ENCODE measurements around the gene DNAH3.
"Not testable (repeated sequence)": the region's sequence is repeated elsewhere in the genome, so short reads cannot be mapped to it uniquely, and the experiment has no call there.

DNAH3 gene

GRCh38 chr16:21081329-21081728, 69.3 kb downstream of the DNAH3 start:
- TF ChIP-seq EZH2 (IDR thresholded peaks at IDR 0.05), result no peak
- no peak for TF ChIP-seq POLR2AphosphoS5 (IDR thresholded peaks at IDR 0.05; ENCODE audit: borderline replicate concordance, low read depth, low read length)
- no peak for TF ChIP-seq FOXP2 (optimal IDR thresholded peaks at IDR 0.05; ENCODE audit: control extremely low read depth, extremely low read length, insufficient read depth)
- H3K4me3 ChIP-seq, result no peak overlapping the region
- H3K9me3 ChIP-seq (ENCODE audit: low read depth, low read length), result no peaks in the 10 kb centered on the region
- H3K9ac ChIP-seq (ENCODE audit: insufficient read length), result no peak overlapping the region
- no peaks in the 10 kb centered on the region for H3K36me3 ChIP-seq (ENCODE audit: insufficient read depth, low read length)
- DNase-seq (ENCODE audit: low read depth, low spot score), result no peak
- no peak overlapping the region for H3K27ac ChIP-seq

GRCh38 chr16:21078563-21078962, 72.1 kb downstream of the DNAH3 start:
- H3K9ac ChIP-seq (ENCODE audit: insufficient read length), result no peak overlapping the region
- no peak overlapping the region for H3K27ac ChIP-seq
- H3K4me3 ChIP-seq, result no peak overlapping the region
- DNase-seq (ENCODE audit: low read depth, low spot score), result no peak
- TF ChIP-seq POLR2AphosphoS5 (IDR thresholded peaks at IDR 0.05; ENCODE audit: borderline replicate concordance, low read depth, low read length) (no peak), FOXP2 (optimal IDR thresholded peaks at IDR 0.05; ENCODE audit: control extremely low read depth, extremely low read length, insufficient read depth) (no peak), EZH2 (IDR thresholded peaks at IDR 0.05) (no peak)
- H3K9me3 ChIP-seq (ENCODE audit: low read depth, low read length), result no peaks in the 10 kb centered on the region
- H3K36me3 ChIP-seq (ENCODE audit: insufficient read depth, low read length), result no peaks in the 10 kb centered on the region

DNA sequence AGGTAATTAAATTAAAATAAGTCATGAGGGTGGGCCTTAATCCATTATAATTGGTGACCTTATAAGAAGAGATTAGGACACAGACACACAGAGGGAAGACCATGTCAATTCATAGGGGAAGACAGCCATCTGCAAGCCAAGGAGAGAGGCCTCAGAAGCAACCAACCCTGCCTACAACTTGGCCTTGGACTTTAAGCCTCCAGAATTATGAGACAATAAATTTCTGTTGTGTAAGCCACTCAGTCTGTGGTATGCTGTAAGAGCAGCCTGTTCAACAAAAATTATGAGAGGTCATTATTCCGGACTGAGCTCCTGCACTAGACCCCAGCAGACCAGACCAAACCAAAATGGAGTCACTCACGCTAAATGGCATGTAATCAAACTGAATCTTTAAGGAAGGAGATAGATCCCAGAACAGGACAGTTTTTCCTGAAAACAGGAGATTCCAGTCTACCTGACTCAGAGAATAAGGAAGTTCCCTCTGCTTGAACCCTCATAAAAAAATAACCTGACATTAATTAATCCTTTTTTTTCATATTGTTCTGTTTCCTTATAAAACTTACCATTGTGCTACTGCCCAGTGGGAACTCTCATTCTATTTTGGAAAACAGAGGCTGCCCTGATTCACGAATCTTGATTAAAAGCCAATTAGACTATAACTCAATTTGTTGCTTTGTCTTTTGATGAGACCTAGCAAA, 74.3 kb downstream of the DNAH3 start:
- no peak overlapping the region for H3K27ac ChIP-seq
- H3K9me3 ChIP-seq (ENCODE audit: low read depth, low read length), result no peaks in the 10 kb centered on the region
- no peak for DNase-seq (ENCODE audit: low read depth, low spot score)
- no peak overlapping the region for H3K4me3 ChIP-seq
- no peak overlapping the region for H3K9ac ChIP-seq (ENCODE audit: insufficient read length)
- TF ChIP-seq FOXP2 (optimal IDR thresholded peaks at IDR 0.05; ENCODE audit: control extremely low read depth, extremely low read length, insufficient read depth) (no peak), EZH2 (IDR thresholded peaks at IDR 0.05) (no peak), POLR2AphosphoS5 (IDR thresholded peaks at IDR 0.05; ENCODE audit: borderline replicate concordance, low read depth, low read length) (no peak)
- H3K36me3 ChIP-seq (ENCODE audit: insufficient read depth, low read length), result no peaks in the 10 kb centered on the region

DNA sequence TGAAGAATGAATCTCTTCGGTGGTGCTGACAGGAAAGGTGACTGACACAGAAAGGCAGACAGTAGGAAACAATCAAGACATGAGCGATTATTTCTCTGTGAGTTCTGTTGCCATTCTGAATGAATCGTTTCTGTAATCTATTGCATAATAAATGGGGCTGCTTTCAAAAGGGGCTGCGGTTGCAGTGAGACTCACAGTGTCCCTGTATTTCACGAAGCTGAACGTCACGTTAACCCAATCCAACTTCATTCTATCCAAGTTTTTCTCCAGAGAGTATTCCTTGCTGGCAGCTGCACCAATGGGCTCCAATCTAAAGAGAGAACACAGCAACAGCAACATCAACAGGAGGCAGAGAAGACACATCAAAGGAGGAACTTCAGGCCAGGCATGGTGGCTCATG, 75.4 kb downstream of the DNAH3 start:
- no peak overlapping the region for H3K9ac ChIP-seq (ENCODE audit: insufficient read length)
- H3K36me3 ChIP-seq (ENCODE audit: insufficient read depth, low read length), result no peaks in the 10 kb centered on the region
- no peak overlapping the region for H3K4me3 ChIP-seq
- no peak overlapping the region for H3K27ac ChIP-seq
- TF ChIP-seq FOXP2 (optimal IDR thresholded peaks at IDR 0.05; ENCODE audit: control extremely low read depth, extremely low read length, insufficient read depth), result no peak
- TF ChIP-seq POLR2AphosphoS5 (IDR thresholded peaks at IDR 0.05; ENCODE audit: borderline replicate concordance, low read depth, low read length), result no peak
- TF ChIP-seq EZH2 (IDR thresholded peaks at IDR 0.05), result no peak
- DNase-seq (ENCODE audit: low read depth, low spot score), result no peak
- no peaks in the 10 kb centered on the region for H3K9me3 ChIP-seq (ENCODE audit: low read depth, low read length)

- Histone ChIP-seq H3K9ac (ENCODE audit: insufficient read length) (no peak overlapping the region), H3K9me3 (ENCODE audit: low read depth, low read length) (no peaks in the 10 kb centered on the region), H3K4me3 (no peak overlapping the region), H3K36me3 (ENCODE audit: insufficient read depth, low read length) (no peaks in the 10 kb centered on the region), H3K27ac (no peak overlapping the region)
- no peak for DNase-seq (ENCODE audit: low read depth, low spot score)
- TF ChIP-seq POLR2AphosphoS5 (IDR thresholded peaks at IDR 0.05; ENCODE audit: borderline replicate concordance, low read depth, low read length) (no peak), EZH2 (IDR thresholded peaks at IDR 0.05) (no peak), FOXP2 (optimal IDR thresholded peaks at IDR 0.05; ENCODE audit: control extremely low read depth, extremely low read length, insufficient read depth) (no peak)
Measured at GRCh38 chr16:21072976-21073375, 77.7 kb downstream of the DNAH3 start.

DNA sequence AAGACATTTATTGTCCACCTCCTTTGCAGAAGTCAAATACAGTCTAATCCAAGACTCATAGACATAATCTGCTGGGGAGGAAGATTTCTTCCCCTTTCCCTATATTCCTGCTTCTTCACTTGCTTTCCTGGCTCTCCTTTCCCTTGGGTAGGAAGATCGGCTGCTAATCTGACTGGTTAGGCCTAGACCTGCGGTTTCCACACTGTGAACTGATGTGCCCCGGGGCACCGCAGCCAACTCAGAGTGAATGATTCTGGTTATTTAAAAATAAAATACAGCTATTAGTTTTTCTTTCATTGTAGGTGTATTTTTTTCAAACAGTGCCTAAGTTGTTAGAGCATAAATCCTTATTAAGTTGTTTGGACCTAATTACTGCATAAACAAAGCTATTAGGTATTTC, 78.9 kb downstream of the DNAH3 start:
- Histone ChIP-seq H3K36me3 (ENCODE audit: insufficient read depth, low read length) (no peaks in the 10 kb centered on the region), H3K4me3 (no peak overlapping the region), H3K9ac (ENCODE audit: insufficient read length) (no peak overlapping the region), H3K27ac (no peak overlapping the region), H3K9me3 (ENCODE audit: low read depth, low read length) (no peaks in the 10 kb centered on the region)
- TF ChIP-seq FOXP2 (optimal IDR thresholded peaks at IDR 0.05; ENCODE audit: control extremely low read depth, extremely low read length, insufficient read depth), result no peak
- no peak for TF ChIP-seq POLR2AphosphoS5 (IDR thresholded peaks at IDR 0.05; ENCODE audit: borderline replicate concordance, low read depth, low read length)
- no peak for TF ChIP-seq EZH2 (IDR thresholded peaks at IDR 0.05)
- DNase-seq (ENCODE audit: low read depth, low spot score), result no peak

DNA sequence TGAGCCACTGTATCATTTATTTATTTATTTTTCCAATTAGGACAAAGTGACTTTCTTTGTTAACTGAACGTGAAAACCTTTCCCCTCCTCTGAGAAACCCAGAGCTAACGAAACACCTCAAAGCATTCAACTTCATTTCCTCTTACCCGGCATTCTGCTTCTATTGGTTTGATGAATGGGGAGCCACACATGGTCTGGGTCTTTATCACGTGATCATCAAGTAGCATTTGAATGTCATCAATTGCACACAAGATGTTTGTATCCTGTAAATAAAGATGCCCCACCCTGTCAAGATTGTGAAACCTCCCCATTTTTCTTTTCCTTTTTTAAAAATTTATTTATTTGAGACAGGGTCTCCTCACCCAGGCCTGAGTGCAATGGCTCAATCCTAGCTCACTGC, 80.1 kb downstream of the DNAH3 start:
- TF ChIP-seq FOXP2 (optimal IDR thresholded peaks at IDR 0.05; ENCODE audit: control extremely low read depth, extremely low read length, insufficient read depth) (no peak), EZH2 (IDR thresholded peaks at IDR 0.05) (no peak), POLR2AphosphoS5 (IDR thresholded peaks at IDR 0.05; ENCODE audit: borderline replicate concordance, low read depth, low read length) (no peak)
- no peak overlapping the region for H3K9ac ChIP-seq (ENCODE audit: insufficient read length)
- H3K9me3 ChIP-seq (ENCODE audit: low read depth, low read length), result no peaks in the 10 kb centered on the region
- H3K27ac ChIP-seq, result no peak overlapping the region
- no peaks in the 10 kb centered on the region for H3K36me3 ChIP-seq (ENCODE audit: insufficient read depth, low read length)
- DNase-seq (ENCODE audit: low read depth, low spot score), result no peak
- H3K4me3 ChIP-seq, result no peak overlapping the region

DNA sequence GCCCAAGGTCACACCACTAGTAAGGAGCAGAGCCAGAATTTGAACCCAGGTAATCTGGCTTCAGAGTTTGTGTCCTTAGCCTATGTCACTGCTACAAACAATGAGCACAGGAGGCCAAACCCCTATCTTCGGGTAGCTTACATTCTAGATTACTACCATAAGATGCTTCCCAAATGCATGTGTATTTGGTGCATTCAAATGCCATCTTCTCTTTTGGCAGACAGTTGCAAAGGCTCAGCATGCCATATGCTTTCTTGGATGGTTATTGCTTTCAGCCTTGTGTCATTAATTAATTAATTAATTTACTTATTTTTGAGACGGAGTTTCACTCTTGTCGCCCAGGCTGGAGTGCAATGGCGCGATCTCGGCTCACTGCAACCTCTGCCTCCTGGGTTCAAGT, 80.7 kb downstream of the DNAH3 start:
- Histone ChIP-seq H3K9ac (ENCODE audit: insufficient read length) (no peak overlapping the region), H3K4me3 (no peak overlapping the region), H3K27ac (no peak overlapping the region), H3K36me3 (ENCODE audit: insufficient read depth, low read length) (no peaks in the 10 kb centered on the region), H3K9me3 (ENCODE audit: low read depth, low read length) (no peaks in the 10 kb centered on the region)
- no peak for TF ChIP-seq POLR2AphosphoS5 (IDR thresholded peaks at IDR 0.05; ENCODE audit: borderline replicate concordance, low read depth, low read length)
- no peak for TF ChIP-seq FOXP2 (optimal IDR thresholded peaks at IDR 0.05; ENCODE audit: control extremely low read depth, extremely low read length, insufficient read depth)
- TF ChIP-seq EZH2 (IDR thresholded peaks at IDR 0.05), result no peak
- DNase-seq (ENCODE audit: low read depth, low spot score), result no peak

DNA sequence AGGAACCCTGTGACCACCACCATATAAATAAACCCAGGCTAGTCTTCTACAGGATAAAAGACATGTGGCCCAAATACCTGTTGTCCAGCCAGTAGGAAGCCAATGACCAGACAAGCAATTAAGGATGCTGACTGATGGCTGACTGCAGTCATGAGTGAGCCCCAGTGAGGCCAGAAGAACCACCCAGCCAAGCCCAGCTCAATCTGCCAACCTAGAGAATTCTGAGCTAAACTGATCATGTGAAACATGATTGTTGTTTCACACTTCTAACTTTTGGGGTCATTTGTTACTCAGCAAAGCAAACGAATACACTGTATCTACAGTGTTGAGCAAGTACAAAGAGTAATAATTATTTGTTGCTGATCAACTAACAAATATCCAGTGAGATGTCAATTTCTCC, 86.4 kb downstream of the DNAH3 start:
- no peaks in the 10 kb centered on the region for H3K9me3 ChIP-seq (ENCODE audit: low read depth, low read length)
- no peak for TF ChIP-seq EZH2 (IDR thresholded peaks at IDR 0.05)
- TF ChIP-seq POLR2AphosphoS5 (IDR thresholded peaks at IDR 0.05; ENCODE audit: borderline replicate concordance, low read depth, low read length), result no peak
- no peak for TF ChIP-seq FOXP2 (optimal IDR thresholded peaks at IDR 0.05; ENCODE audit: control extremely low read depth, extremely low read length, insufficient read depth)
- no peak overlapping the region for H3K27ac ChIP-seq
- H3K36me3 ChIP-seq (ENCODE audit: insufficient read depth, low read length), result no peaks in the 10 kb centered on the region
- H3K9ac ChIP-seq (ENCODE audit: insufficient read length), result no peak overlapping the region
- DNase-seq (ENCODE audit: low read depth, low spot score), result no peak
- no peak overlapping the region for H3K4me3 ChIP-seq

DNA sequence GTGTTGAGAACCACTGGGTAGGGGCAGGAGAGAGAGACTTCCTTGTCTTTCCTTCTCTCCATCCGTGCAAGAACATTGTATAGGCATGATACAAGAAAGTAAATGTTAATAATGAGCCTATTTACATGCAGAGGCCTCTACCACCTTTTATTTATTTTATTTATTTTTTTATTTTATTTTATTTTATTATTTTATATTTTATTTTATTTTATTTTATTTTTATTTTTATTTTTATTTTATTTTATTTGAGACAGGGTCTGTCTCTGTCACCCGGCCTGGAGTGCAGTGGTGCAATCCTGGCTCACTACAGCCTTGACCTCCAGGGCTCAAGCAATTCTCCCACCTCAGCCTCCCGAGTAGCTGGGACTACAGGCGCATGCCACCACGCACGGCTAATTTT, 87.3 kb downstream of the DNAH3 start:
- not testable (repeated sequence) for H3K9ac ChIP-seq (ENCODE audit: insufficient read length); H3K27ac ChIP-seq; H3K4me3 ChIP-seq

More for the DNA sequence above, 87.3 kb downstream of the DNAH3 start:
- not testable (repeated sequence) for H3K36me3 ChIP-seq (ENCODE audit: insufficient read depth, low read length); DNase-seq (ENCODE audit: low read depth, low spot score); H3K9me3 ChIP-seq (ENCODE audit: low read depth, low read length)

Measured in SK-N-MC (cell line).